Ishikawa (cell line): ENCODE measurements around the gene HBM.

Experiments used
- CEBPB ChIP-seq: IDR thresholded peaks from 2 replicates; pipeline ENCODE4 v1.6.1; 2012
- CREB1 ChIP-seq: IDR thresholded peaks from 2 replicates; pipeline ENCODE4 v1.6.1; 2012; ENCODE audit warnings: low read depth
- EGR1 ChIP-seq: IDR thresholded peaks from 2 replicates; pipeline ENCODE4 v1.6.1; 2012
- EP300 ChIP-seq: IDR thresholded peaks from 2 replicates; pipeline ENCODE4 v1.6.1; 2012; ENCODE audit warnings: borderline replicate concordance
- FOXM1 ChIP-seq: IDR thresholded peaks from 2 replicates; pipeline ENCODE4 v1.6.1; 2012; ENCODE audit warnings: low read depth, borderline replicate concordance
- MAX ChIP-seq: IDR thresholded peaks from 2 replicates; pipeline ENCODE4 v1.6.1; 2012
- NFIC ChIP-seq: IDR thresholded peaks from 2 replicates; pipeline ENCODE4 v1.6.1; 2012
- RAD21 ChIP-seq: IDR thresholded peaks from 2 replicates; pipeline ENCODE4 v1.6.1; 2012; ENCODE audit warnings: low read depth
- REST ChIP-seq: IDR thresholded peaks from 2 replicates; pipeline ENCODE4 v1.6.1; 2012; ENCODE audit warnings: low read depth, mild to moderate bottlenecking
- TAF1 ChIP-seq: IDR thresholded peaks from 2 replicates; pipeline ENCODE4 v1.6.1; 2012; ENCODE audit warnings: low read depth, mild to moderate bottlenecking
- TCF12 ChIP-seq: IDR thresholded peaks from 2 replicates; pipeline ENCODE4 v1.6.1; 2012; ENCODE audit warnings: low read depth
- TEAD4 ChIP-seq: IDR thresholded peaks from 2 replicates; pipeline ENCODE4 v1.6.1; 2012
- USF1 ChIP-seq: IDR thresholded peaks from 2 replicates; pipeline ENCODE4 v1.6.1; 2012
- YY1 ChIP-seq: IDR thresholded peaks from 2 replicates; pipeline ENCODE4 v1.6.1; 2012; ENCODE audit warnings: low read depth
- ZBTB7A ChIP-seq: IDR thresholded peaks from 2 replicates; pipeline ENCODE4 v1.6.1; 2012; ENCODE audit warnings: low read depth

HBM gene

GRCh38 chr16:177981-178667 is 12.3 kb downstream of the HBM start:
- TF ChIP-seq EP300: no peak

- no peak for TF ChIP-seq REST
- TF ChIP-seq RAD21: no peak
These were observed 12.9 kb downstream of the HBM start for GRCh38 chr16:178668-179015.

GRCh38 chr16:179211-180092 is 13.7 kb downstream of the HBM start:
- no peak for TF ChIP-seq TCF12
- TF ChIP-seq EGR1: no peak
- TF ChIP-seq TEAD4: no peak
- TF ChIP-seq MAX: no peak
- no peak for TF ChIP-seq EP300
- no peak for TF ChIP-seq ZBTB7A
- no peak for TF ChIP-seq RAD21
- TF ChIP-seq FOXM1: no peak
- no peak for TF ChIP-seq NFIC
- no peak for TF ChIP-seq TAF1
- TF ChIP-seq REST: no peak
- no peak for TF ChIP-seq CREB1
- TF ChIP-seq YY1: no peak
- no peak for TF ChIP-seq USF1
- TF ChIP-seq CEBPB: no peak

DNA sequence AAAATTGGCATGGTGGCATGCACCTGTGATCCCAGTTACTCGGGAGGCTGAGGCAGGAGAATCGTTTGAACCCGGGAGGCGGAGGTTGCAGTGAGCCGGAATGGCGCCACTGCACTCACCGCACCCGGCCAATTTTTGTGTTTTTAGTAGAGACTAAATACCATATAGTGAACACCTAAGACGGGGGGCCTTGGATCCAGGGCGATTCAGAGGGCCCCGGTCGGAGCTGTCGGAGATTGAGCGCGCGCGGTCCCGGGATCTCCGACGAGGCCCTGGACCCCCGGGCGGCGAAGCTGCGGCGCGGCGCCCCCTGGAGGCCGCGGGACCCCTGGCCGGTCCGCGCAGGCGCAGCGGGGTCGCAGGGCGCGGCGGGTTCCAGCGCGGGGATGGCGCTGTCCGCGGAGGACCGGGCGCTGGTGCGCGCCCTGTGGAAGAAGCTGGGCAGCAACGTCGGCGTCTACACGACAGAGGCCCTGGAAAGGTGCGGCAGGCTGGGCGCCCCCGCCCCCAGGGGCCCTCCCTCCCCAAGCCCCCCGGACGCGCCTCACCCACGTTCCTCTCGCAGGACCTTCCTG is 14.4 kb downstream of the HBM start, which contains the start of gene HBQ1:
HBQ1 (plus strand) TSS at position 359 of the 575 bp plus-strand sequence; CDS start at position 387, 28 bp downstream.
- TF ChIP-seq MAX: no peak
- TF ChIP-seq EP300: no peak
- TF ChIP-seq NFIC: no peak
- TF ChIP-seq TAF1: no peak
- no peak for TF ChIP-seq TEAD4
- no peak for TF ChIP-seq RAD21
- TF ChIP-seq CREB1: no peak
- TF ChIP-seq USF1: no peak
- no peak for TF ChIP-seq TCF12
- no peak for TF ChIP-seq FOXM1
- no peak for TF ChIP-seq YY1
- TF ChIP-seq REST: no peak
- TF ChIP-seq EGR1: no peak
- no peak for TF ChIP-seq ZBTB7A
